Gastroesophageal sphincter (tissue), 4 donors: Measurements from ENCODE around the gene BOK. TPM values are rescaled to one million over a fixed set of nuclear protein-coding genes. Genes with fewer than 3 reads are reported as not detected.
"Not testable (repeated sequence)": the region's sequence is repeated elsewhere in the genome, so short reads cannot be mapped to it uniquely, and the experiment has no call there.

Source experiments
- ATAC-seq: fragments of 150-250 bp; one replicate; pipeline ENCODE4 v1.9.1; 2016; ENCODE audit warnings: mild to moderate bottlenecking, moderate library complexity
- H3K27ac ChIP-seq, 4 donors: fragments of 200-600 bp; sonication (generic) in 3 of 4; 1 replicate in 3 of 4; 2 replicates in 1 of 4; pipeline ENCODE4 v1.5.1; 2016 to 2019
- H3K27me3 ChIP-seq: fragments of 200-600 bp; sonication (generic); one replicate; pipeline ENCODE4 v1.5.1; 2019
- H3K36me3 ChIP-seq, 2 donors: fragments of 200-600 bp; sonication (generic); one replicate each; pipeline ENCODE4 v1.5.1; 2019; ENCODE audit warnings: control low read depth in 1 of 2
- H3K4me1 ChIP-seq, 3 donors: fragments of 200-600 bp; sonication (generic); 1 replicate in 2 of 3; 2 replicates in 1 of 3; pipeline ENCODE4 v1.5.1; 2016 to 2019; ENCODE audit warnings: control low read depth in 2 of 3
- H3K4me3 ChIP-seq, 2 donors: fragments of 200-600 bp; sonication (generic); one replicate each; pipeline ENCODE4 v1.5.1; 2019; ENCODE audit warnings: mild to moderate bottlenecking in 1 of 2, moderate library complexity in 1 of 2
- H3K9me3 ChIP-seq, 3 donors: fragments of 200-600 bp; sonication (generic); one replicate each; pipeline ENCODE4 v1.5.1; 2017 to 2019; ENCODE audit warnings: control low read depth in 2 of 3
- CTCF ChIP-seq, 4 experiments: fragments of 200-600 bp in 2 of 4; fragments of 450-650 bp in 2 of 4; sonication (generic) in 1 of 4; IDR thresholded peaks; one replicate each; pipeline ENCODE4 v1.5.1; 2017 to 2019; ENCODE audit warnings: antibody characterized with exemption in 4 of 4, mild to moderate bottlenecking in 2 of 4, moderate library complexity in 2 of 4
- EP300 ChIP-seq: sonication (generic); formaldehyde crosslinking; IDR thresholded peaks from one replicate; pipeline ENCODE4 v1.6.1; 2017; ENCODE audit warnings: antibody characterized with exemption, mild to moderate bottlenecking
- POLR2A ChIP-seq, 2 donors: fragments of 450-650 bp; IDR thresholded peaks; one replicate each; pipeline ENCODE4 v1.6.1; 2017; ENCODE audit warnings: antibody characterized with exemption in 2 of 2, mild to moderate bottlenecking in 2 of 2, moderate library complexity in 1 of 2
- POLR2AphosphoS5 ChIP-seq: sonication (generic); formaldehyde crosslinking; IDR thresholded peaks from one replicate; pipeline ENCODE4 v1.6.1; 2017; ENCODE audit warnings: antibody characterized with exemption
- WGBS, 2 donors: methylation state at CpG; one replicate each; pipeline ENCODE4 v1.1.5; 2018; ENCODE audit warnings: low coverage in 1 of 2; 5-methylcytosine and 5-hydroxymethylcytosine counted together
- total RNA-seq, 4 donors: library from RNA; depleted of rRNA; stranded (reverse); fragments of >200 nt; gene quantifications; one replicate each; pipeline ENCODE4 v1.1.0, GENCODE V29; 2016

Gene BOK
- total RNA-seq, 4 donors from 2014 or later: 46.0 to 128 (median 66.3) TPM

- Histone ChIP-seq H3K4me3 (no peak overlapping the region), H3K4me1 (peaks cover 0 to under 1% (median 0%) of the 10 kb centered on the region in 3 donors), H3K27me3 (peaks cover 10% of the 10 kb centered on the region), H3K27ac (no peak overlapping the region), H3K9me3 (no peaks in the 10 kb centered on the region), H3K36me3 (no peaks in the 10 kb centered on the region)
- WGBS, 2 donors: 44 to 57% methylated on average over 10 of the region's 10 CpGs
- TF ChIP-seq EP300 (no peak), CTCF (IDR thresholded peaks at IDR 0.05) (no peak)
- no peak for ATAC-seq
These were observed 43.4 kb upstream of the BOK start for GRCh38 chr2:241514986-241515737.

DNA sequence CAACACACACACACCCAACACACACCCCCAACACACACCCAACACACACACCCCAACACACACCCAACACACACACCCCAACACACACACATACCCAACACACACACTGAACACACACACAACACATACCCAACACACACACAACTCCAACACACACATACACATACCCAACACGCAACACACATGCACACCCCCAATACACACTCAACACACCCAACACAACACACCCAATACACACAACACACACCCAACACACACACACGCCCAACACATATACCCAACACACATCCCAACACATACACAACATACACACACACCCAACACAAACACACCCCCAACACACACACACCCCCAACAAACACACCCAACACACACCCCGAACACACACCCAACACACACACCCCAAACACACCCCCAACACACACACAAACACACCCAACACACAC, 42.0 kb upstream of the BOK start:
- Histone ChIP-seq H3K27ac (no peak overlapping the region), H3K4me1 (no peaks in the 10 kb centered on the region), H3K9me3 (no peaks in the 10 kb centered on the region), H3K4me3 (no peak overlapping the region), H3K27me3 (peaks cover 24% of the 10 kb centered on the region), H3K36me3 (no peaks in the 10 kb centered on the region)
- WGBS, 2 donors: 93% methylated on average over 2 of the region's 3 CpGs; no CpG with 5 or more reads in 1 of the 2 donors
- ATAC-seq: no peak
- TF ChIP-seq EP300 (no peak), POLR2A (IDR thresholded peaks at IDR 0.05) (no peak), POLR2AphosphoS5 (no peak), CTCF (IDR thresholded peaks at IDR 0.05) (no peak)

DNA sequence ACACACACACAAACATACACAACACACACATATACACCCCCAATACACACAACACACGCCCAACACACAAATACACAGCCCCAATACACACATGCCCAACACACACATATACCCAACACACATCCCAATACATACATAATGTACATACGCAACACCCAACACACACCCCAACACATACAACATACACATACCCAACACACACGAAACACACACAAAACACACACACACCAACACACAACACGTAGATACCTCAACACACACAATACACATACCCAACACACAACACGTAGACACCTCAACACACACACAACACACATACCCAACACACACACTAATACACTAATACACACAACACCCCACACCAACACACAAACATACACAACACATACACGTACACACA, 41.2 kb upstream of the BOK start:
- no peak for ATAC-seq
- Histone ChIP-seq H3K4me3 (no peak overlapping the region), H3K27ac (no peak overlapping the region), H3K27me3 (peaks cover 31% of the 10 kb centered on the region), H3K4me1 (no peaks in the 10 kb centered on the region), H3K36me3 (no peaks in the 10 kb centered on the region), H3K9me3 (no peaks in the 10 kb centered on the region)
- TF ChIP-seq CTCF (IDR thresholded peaks at IDR 0.05): no peak
- 89 to 99% methylated on average over 5 of the region's 6 CpGs for WGBS, 2 donors

DNA sequence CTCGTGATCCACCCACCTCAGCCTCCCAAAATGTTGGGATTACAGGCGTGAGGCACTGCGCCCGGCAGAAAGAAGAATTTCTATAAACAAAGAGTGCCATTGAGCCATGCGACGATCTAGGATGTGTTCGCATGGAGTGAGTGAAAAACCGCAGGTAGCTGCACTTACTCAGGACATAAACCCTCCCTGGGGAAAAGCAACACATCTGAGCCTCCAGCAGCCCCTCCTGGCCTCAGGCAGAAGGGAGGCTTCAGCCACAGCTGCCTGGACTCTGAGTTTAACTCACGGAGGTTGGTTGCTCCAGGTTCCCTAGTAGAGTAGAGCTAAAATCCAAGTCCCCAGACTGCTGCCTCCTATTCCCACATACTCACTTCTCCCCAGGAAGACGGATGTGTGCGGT, 38.9 kb upstream of the BOK start:
- TF ChIP-seq POLR2AphosphoS5 (no peak), EP300 (no peak), POLR2A (IDR thresholded peaks at IDR 0.05) (no peak)
- Histone ChIP-seq H3K4me3 (no peak overlapping the region), H3K4me1 (no peaks in the 10 kb centered on the region), H3K27ac (no peak overlapping the region), H3K27me3 (peaks cover 40% of the 10 kb centered on the region), H3K36me3 (no peaks in the 10 kb centered on the region), H3K9me3 (no peaks in the 10 kb centered on the region)
- no peak for ATAC-seq
- WGBS, 2 donors: 54 to 67% methylated on average over 1 to 11 of the region's 11 CpGs

- no peaks in the 10 kb centered on the region for H3K36me3 ChIP-seq
- H3K27me3 ChIP-seq: peaks cover 40% of the 10 kb centered on the region
- H3K9me3 ChIP-seq: no peaks in the 10 kb centered on the region
- H3K27ac ChIP-seq: no peak overlapping the region
- 94% methylated on average over 2 of the region's 5 CpGs; no CpG with 5 or more reads in 1 of the 2 donors for WGBS, 2 donors
- no peak for ATAC-seq
- TF ChIP-seq POLR2A (IDR thresholded peaks at IDR 0.05): no peak
- H3K4me3 ChIP-seq: no peak overlapping the region
- H3K4me1 ChIP-seq: no peaks in the 10 kb centered on the region
These were observed 36.1 kb upstream of the BOK start for GRCh38 chr2:241522477-241522876.

GRCh38 chr2:241525818-241526780, 32.4 kb upstream of the BOK start:
- H3K9me3 ChIP-seq: not testable (repeated sequence)

More at GRCh38 chr2:241525818-241526780, 32.4 kb upstream of the BOK start:
- not testable (repeated sequence) for ATAC-seq, H3K4me3 ChIP-seq, H3K36me3 ChIP-seq, H3K4me1 ChIP-seq, H3K27ac ChIP-seq
- WGBS, 2 donors: 88 to 93% methylated on average over 15 to 18 of the region's 31 CpGs
- peaks cover 20% of the 10 kb centered on the region for H3K27me3 ChIP-seq
